Right cardiac atrium (tissue), 5 donors: ENCODE data around the gene RASA3. TPM values are rescaled to one million over a fixed set of nuclear protein-coding genes. Genes with fewer than 3 reads are reported as not detected.

Source experiments
- ATAC-seq, 2 donors: fragments of 200-7000 bp; cut with Tn5 transposase; one replicate each; pipeline versions ENCODE4 v1.8.0 to v1.9.1; 2020; ENCODE audit warnings: moderate library complexity in 2 of 2, mild to moderate bottlenecking in 1 of 2
- DNase-seq, 3 donors: peaks; one replicate each; pipeline ENCODE4 v3.0.0-alpha.2; 2020
- H3K27ac ChIP-seq: one replicate; pipeline ENCODE4 v1.5.1; 2013; ENCODE audit warnings: mild to moderate bottlenecking, low read length, control low read depth, moderate library complexity
- H3K27me3 ChIP-seq: one replicate; pipeline ENCODE4 v1.6.1; 2013; ENCODE audit not compliant: control insufficient read depth, insufficient read depth
- H3K4me1 ChIP-seq: one replicate; pipeline ENCODE4 v1.6.1; 2013; ENCODE audit warnings: low read length; ENCODE audit not compliant: control insufficient read depth, insufficient read depth
- H3K4me3 ChIP-seq: one replicate; pipeline ENCODE4 v1.5.1; 2013; ENCODE audit warnings: low read length, control low read depth
- H3K9me3 ChIP-seq: one replicate; pipeline ENCODE4 v1.6.1; 2013; ENCODE audit warnings: low read length; ENCODE audit not compliant: control insufficient read depth
- WGBS: extraction: QIAGEN DNeasy Blood & Tissue Kit; methylation state at CpG from one replicate; pipeline ENCODE4 v1.1.7; 2013; 5-methylcytosine and 5-hydroxymethylcytosine counted together
- intact Hi-C, 4 donors: fragments of 100-400 bp; cut with DNase I; formaldehyde crosslinking; loops; one replicate each; pipeline versions ENCODE4 v1.11.0 to v1.14.0; 2022 to 2023
- polyA plus RNA-seq: library from polyadenylated mRNA; stranded (reverse); fragments of 200-250 nt; gene quantifications from one replicate; pipeline ENCODE4 v1.2.3, GENCODE V29; 2013
- total RNA-seq, 4 donors: library from RNA; stranded (reverse); fragmentation: NEBNext Ultra II Directional; extraction: Animal tissue kit (Norgen Biotek cat#: 25700); gene quantifications; one replicate each; pipeline ENCODE4 v1.2.1, GENCODE V29; 2021
- donor health status: healthy with polysubstance abuse.
- donor health status: DM: no; HTN: yes; CAD: no.
- donor health status: DM: no; HTN: no; CAD: no.
- donor health status: DM: no; HTN: yes; CAD: no; lungs with severe emphysema.
- donor health status: DM: yes; HTN: yes; CAD: no.

The RASA3 gene
- total and polyA plus RNA-seq, 5 donors, result 7.4 to 15.5 (median 10.8) TPM

DNA sequence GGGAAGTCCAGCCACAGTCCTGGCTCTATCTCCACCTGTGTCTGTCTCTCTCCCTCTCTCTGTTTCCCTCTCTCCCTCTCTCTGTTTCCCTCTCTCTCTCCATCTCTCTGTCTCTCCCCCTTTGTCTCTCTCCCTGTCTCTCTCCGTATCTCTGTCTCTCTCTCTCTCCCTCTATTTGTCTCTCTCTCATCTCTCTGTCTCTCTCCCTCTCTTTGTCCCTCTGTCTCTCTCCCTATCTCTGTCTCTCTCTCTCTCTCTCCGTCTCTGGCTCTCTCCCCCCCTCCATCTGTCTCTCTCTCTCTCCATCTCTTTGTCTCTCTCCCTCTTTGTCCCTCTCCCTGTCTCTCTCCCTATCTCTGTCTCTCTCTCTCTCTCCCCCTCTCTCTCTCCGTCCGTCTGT is 119.1 kb downstream of the RASA3 start:
- ATAC-seq (no peak), DNase-seq (no peak)
- Histone ChIP-seq H3K27me3 (no peaks in the 10 kb centered on the region), H3K9me3 (no peaks in the 10 kb centered on the region), H3K27ac (no peak overlapping the region), H3K4me3 (no peak overlapping the region), H3K4me1 (no peaks in the 10 kb centered on the region)
- intact Hi-C loops, result no loop called here
- 84% methylated on average over 4 of the region's 4 CpGs for WGBS

DNA sequence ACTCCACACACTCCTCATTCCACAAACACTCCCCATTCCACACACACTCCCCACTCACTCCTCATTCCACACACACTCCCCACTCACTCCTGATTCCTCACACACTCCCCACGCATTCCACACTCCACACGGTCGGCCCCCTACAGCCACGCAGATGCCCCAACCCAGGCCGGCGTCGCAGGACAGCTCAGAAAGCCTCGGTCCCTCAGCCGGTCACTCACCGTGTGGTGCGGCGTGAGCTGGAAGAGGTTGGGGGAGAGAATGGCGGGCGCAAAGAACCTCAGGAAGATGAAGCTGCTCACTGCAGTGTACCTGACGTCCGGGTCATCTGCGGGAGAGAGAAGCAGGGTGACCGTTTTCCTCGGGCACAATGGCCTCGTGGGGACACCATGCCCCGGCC is 119.5 kb downstream of the RASA3 start:
- DNase-seq (peak; percentile 8 to 57 (median 31)), ATAC-seq (no peak)
- intact Hi-C loops, result no loop called here
- Histone ChIP-seq H3K27me3 (no peaks in the 10 kb centered on the region), H3K4me3 (no peak overlapping the region), H3K27ac (no peak overlapping the region), H3K9me3 (no peaks in the 10 kb centered on the region), H3K4me1 (no peaks in the 10 kb centered on the region)
- WGBS, result 94% methylated on average over 21 of the region's 21 CpGs

DNA sequence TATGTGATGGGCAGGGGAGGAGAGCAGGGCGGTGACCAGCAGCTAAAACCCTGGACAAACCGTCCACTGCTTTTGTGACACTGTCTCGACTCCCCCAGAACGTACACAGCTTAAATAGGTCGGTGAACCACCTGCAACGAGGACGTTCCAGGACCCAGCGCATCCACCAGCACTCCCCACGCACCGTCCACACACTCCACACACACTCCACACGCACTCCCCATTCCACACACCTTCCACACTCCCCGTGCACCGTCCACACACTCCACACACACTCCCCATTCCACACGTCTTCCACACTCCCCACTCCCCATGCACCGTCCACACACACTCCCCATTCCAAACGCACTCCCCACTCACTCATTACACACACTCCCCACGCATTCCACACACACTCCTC is 120.3 kb downstream of the RASA3 start:
- Histone ChIP-seq H3K4me1 (no peaks in the 10 kb centered on the region), H3K27ac (no peak overlapping the region), H3K27me3 (no peaks in the 10 kb centered on the region), H3K4me3 (no peak overlapping the region), H3K9me3 (no peaks in the 10 kb centered on the region)
- intact Hi-C loops, result no loop called here
- ATAC-seq (no peak), DNase-seq (peak in 2 of 3 donors; percentile 25 to 31)
- WGBS, result 94% methylated on average over 17 of the region's 17 CpGs

DNA sequence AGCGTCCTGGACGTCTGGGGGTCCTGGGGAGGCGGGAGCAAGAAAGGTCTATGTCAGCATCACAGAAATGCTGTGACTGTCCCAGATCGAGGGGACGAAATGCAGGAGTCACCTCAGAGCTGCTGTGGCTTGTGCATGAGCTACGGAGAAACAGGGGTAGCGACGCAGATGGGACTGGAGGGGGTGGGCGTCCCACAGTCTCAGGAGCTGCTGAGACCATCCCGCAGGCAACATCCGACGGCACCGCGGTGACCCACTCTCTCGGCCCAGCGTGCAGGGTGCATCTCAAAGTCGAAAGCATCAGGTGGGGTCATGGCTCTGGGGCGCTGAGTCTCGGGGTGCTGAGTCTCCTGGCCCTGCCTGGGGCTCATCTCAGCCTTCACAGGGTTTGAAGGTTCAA is 121.2 kb downstream of the RASA3 start:
- no peaks in the 10 kb centered on the region for H3K27me3 ChIP-seq
- intact Hi-C loops, result no loop called here
- H3K4me1 ChIP-seq, result no peaks in the 10 kb centered on the region
- peak; percentile 10 to 59 (median 42) for DNase-seq
- no peaks in the 10 kb centered on the region for H3K9me3 ChIP-seq
- no peak overlapping the region for H3K4me3 ChIP-seq
- no peak for ATAC-seq
- no peak overlapping the region for H3K27ac ChIP-seq
- 95% methylated on average over 19 of the region's 19 CpGs for WGBS

DNA sequence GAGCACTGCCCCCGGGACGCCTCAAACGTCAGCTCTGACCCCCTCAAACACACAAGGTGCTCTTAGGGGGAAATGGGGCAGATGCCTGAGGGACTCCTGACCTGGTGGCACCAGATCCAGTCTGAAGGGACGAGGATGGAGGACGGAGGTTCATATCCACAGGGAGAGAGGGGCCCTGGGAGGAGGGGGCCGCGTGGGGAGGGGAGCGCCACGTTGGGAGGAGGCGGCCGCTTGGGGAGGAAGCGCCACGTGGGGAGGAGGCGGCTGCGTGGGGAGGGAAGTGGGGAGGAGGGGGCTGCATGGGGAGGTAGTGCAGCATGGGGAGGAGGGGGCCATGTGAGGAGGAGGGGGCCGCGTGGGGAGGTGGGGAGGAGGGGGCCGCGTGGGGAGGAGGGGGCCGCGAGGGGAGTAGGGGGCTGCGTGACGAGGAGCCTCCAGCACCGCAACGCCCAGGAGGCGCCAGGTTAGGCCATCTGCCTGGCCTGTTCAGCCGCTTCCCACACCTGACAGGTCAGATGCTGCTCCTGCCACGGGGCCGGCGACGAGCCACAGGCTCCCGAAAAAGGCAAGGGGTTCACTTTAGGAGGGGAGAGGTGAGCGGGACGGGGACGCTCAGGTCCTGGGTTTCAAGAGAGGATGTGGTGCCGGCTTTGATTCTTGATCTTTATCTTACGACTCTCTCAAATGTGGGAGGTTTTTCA is 121.9 kb downstream of the RASA3 start:
- Histone ChIP-seq H3K4me3 (no peak overlapping the region), H3K9me3 (no peaks in the 10 kb centered on the region), H3K27ac (no peak overlapping the region), H3K27me3 (no peaks in the 10 kb centered on the region), H3K4me1 (no peaks in the 10 kb centered on the region)
- 91% methylated on average over 37 of the region's 37 CpGs for WGBS
- ATAC-seq (peak in 1 of 2 donors; percentile 9), DNase-seq (peak; percentile 12 to 63 (median 14))
- intact Hi-C loops, result no loop called here

DNA sequence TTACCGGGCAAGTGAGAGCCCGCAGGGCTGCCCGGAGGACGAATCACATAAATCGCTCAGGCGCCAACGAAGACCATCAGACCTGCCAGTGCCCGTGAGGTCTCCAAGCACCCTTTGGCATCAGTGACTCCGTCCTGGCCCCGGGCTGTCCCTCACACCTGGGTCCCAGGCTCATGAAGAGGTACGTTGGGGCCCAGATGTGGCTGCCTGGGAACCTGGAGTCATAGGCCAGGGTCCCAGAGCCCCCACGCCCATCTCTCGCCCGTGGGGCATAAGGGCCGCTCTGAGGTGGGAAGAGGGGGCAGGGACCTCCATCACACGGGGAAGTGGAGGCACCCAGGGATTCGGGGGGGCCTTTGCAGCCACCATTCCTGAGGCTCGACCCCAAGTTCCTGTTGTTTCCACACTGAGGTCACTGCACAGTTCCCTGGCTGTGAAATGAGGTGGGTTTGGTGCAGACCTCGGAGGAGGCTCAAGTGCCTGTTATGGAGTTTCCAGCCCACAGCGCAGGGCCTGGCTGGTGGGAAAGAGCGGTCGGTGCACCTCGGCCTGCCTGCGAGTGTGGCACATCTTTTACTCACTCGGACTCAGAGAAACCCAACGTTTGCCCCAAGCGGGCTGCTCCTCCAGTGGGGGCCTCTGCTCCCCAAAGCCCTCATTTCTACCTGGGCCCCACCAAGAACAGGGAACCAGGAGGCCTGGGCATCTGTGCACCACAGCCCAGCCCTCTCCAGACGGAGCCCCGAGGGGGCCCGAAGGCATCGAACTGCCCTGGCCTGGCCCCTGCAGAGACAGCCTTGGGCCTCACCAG is 122.6 kb downstream of the RASA3 start:
- Histone ChIP-seq H3K27me3 (no peaks in the 10 kb centered on the region), H3K9me3 (no peaks in the 10 kb centered on the region), H3K27ac (no peak overlapping the region), H3K4me1 (no peaks in the 10 kb centered on the region), H3K4me3 (no peak overlapping the region)
- 96% methylated on average over 31 of the region's 31 CpGs for WGBS
- ATAC-seq (no peak), DNase-seq (peak; percentile 10 to 39 (median 36))
- intact Hi-C loops, result no loop called here

DNA sequence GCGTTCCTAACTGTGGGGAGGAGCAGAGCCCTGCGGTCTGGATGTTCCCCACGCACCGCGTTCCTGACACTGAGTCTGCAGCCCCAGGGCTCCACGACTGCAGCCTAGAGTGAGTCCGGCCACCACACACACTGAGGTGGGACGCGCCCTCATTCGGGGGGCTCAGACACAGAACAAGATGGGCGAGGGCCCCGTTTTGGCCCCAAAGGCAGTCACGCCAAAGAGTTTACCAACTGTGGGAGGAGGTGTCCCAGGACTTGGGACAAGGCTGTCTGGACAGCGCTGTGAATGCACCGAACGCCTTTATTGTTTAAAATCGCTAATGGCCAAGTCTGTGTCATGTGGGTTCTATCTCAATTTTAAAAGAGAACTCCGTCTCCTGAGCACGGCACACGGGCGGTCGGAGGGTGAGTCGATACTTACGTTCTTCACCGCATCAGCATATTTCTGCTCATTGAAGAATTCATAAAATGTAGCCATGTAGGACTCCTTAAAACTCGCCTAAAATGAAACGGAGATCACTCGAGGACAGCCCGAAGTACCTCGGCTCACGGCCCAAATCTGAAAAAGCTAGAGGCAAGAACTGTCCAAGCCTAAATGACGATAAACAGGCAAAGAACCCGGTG is 123.3 kb downstream of the RASA3 start:
- Histone ChIP-seq H3K27me3 (no peaks in the 10 kb centered on the region), H3K4me1 (no peaks in the 10 kb centered on the region), H3K27ac (no peak overlapping the region), H3K9me3 (no peaks in the 10 kb centered on the region), H3K4me3 (no peak overlapping the region)
- WGBS, result 93% methylated on average over 33 of the region's 33 CpGs
- ATAC-seq (no peak), DNase-seq (peak in 2 of 3 donors; percentile 14 to 42)
- intact Hi-C loops, result no loop called here

DNA sequence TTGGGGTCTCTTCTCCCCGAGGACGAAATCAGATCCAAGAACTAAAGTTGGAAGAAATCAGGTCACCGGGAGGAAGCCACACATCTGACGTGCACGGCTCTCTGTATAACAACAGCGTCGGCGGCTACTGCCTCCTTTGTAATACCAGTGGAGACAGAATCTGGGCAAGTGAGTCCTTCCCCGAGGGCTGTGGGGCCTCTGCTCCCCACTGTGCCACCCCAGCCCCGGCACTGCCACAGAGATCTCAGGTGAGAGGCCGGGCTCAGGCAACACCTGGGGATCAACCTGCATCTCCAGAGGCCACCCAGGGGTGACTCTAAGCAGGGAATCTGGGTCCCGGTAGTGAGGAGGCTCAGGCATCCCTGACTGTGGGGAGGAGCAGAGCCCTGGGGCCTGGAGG is 124.9 kb downstream of the RASA3 start:
- H3K27ac ChIP-seq, result no peak overlapping the region
- H3K9me3 ChIP-seq, result no peaks in the 10 kb centered on the region
- H3K4me1 ChIP-seq, result no peaks in the 10 kb centered on the region
- ATAC-seq (no peak), DNase-seq (peak; percentile 6 to 38 (median 18))
- no peak overlapping the region for H3K4me3 ChIP-seq
- intact Hi-C loops, result no loop called here
- 92% methylated on average over 12 of the region's 12 CpGs for WGBS
- no peaks in the 10 kb centered on the region for H3K27me3 ChIP-seq

DNA sequence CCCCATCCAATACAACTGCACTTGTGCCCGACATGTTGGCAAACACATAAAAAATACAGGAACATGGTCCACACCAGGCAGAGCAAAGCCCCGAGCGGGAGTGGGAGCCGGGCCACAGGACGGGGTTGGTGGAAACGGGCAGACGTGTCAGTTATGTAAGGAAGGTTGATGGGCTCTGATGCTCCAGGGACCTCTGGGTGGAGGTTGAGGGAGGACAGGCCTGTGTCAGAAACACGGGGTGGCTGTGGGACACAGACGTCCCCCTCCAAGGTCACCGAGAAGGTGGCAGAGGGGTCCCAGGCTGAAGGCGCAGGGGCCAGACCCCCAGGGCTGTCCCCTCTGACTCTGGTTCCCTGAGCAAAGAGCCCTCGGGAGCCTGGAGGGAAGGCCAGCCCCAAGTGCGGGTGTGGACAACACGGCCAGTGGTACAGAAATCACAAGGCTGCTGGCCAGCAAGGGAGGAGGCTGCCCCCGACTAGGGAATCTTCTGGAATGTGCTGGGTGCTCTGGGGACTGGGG is 127.2 kb downstream of the RASA3 start:
- intact Hi-C loops, result no loop called here
- Histone ChIP-seq H3K4me3 (no peak overlapping the region), H3K27me3 (no peaks in the 10 kb centered on the region), H3K9me3 (no peaks in the 10 kb centered on the region), H3K27ac (no peak overlapping the region), H3K4me1 (no peaks in the 10 kb centered on the region)
- WGBS, result 77% methylated on average over 15 of the region's 15 CpGs
- DNase-seq (peak; percentile 22 to 47 (median 34)), ATAC-seq (peak; percentile 9 to 29)

DNA sequence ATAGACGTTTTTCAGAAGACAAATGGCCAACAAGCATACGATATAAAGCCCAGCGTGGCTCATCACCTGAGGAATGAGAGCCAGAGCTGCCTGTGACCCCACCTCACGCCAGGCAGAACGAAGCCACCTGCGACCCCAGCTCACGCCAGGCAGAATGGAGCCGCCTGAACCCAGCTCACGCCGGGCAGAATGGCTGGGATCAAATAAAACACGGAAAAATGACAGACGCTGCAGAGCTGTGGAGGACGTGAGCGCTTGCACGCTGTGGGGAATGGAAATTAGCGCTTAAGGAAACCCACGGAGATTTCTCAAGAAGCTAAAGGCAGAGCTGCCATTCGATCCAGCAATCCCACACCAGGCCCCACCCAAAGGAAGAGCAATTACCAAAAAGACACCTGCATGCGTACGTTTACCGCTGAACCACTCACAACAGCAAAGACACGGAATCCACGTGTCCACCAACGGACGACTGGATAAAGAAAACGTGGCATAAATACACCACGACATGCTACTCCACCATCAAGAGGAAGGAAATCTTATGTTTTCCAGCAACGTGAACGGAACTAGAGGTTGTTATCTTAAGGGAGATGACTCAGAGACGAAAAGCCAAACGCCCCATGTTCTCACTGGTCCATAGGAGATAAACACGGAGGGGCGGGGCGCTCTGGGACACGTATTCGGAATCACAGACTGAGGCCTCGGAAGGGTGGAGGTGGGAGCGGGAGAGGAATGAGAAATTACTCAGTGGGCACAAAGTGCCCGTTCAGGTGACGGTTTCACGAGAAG is 127.8 kb downstream of the RASA3 start:
- H3K4me1 ChIP-seq, result no peaks in the 10 kb centered on the region
- H3K4me3 ChIP-seq, result no peak overlapping the region
- no peaks in the 10 kb centered on the region for H3K27me3 ChIP-seq
- H3K9me3 ChIP-seq, result no peaks in the 10 kb centered on the region
- intact Hi-C loops, result no loop called here
- peak; percentile 81 to 86 (median 83) for DNase-seq
- 78% methylated on average over 41 of the region's 41 CpGs for WGBS
- no peak overlapping the region for H3K27ac ChIP-seq
- ATAC-seq, result peak; percentile 56 to 93
